ENCODE measurements around the gene NAIP.
"Not testable (repeated sequence)": the region's sequence is repeated elsewhere in the genome, so short reads cannot be mapped to it uniquely, and the experiment has no call there.

The NAIP gene, protein sequence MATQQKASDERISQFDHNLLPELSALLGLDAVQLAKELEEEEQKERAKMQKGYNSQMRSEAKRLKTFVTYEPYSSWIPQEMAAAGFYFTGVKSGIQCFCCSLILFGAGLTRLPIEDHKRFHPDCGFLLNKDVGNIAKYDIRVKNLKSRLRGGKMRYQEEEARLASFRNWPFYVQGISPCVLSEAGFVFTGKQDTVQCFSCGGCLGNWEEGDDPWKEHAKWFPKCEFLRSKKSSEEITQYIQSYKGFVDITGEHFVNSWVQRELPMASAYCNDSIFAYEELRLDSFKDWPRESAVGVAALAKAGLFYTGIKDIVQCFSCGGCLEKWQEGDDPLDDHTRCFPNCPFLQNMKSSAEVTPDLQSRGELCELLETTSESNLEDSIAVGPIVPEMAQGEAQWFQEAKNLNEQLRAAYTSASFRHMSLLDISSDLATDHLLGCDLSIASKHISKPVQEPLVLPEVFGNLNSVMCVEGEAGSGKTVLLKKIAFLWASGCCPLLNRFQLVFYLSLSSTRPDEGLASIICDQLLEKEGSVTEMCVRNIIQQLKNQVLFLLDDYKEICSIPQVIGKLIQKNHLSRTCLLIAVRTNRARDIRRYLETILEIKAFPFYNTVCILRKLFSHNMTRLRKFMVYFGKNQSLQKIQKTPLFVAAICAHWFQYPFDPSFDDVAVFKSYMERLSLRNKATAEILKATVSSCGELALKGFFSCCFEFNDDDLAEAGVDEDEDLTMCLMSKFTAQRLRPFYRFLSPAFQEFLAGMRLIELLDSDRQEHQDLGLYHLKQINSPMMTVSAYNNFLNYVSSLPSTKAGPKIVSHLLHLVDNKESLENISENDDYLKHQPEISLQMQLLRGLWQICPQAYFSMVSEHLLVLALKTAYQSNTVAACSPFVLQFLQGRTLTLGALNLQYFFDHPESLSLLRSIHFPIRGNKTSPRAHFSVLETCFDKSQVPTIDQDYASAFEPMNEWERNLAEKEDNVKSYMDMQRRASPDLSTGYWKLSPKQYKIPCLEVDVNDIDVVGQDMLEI (N-terminal part only)

DNA sequence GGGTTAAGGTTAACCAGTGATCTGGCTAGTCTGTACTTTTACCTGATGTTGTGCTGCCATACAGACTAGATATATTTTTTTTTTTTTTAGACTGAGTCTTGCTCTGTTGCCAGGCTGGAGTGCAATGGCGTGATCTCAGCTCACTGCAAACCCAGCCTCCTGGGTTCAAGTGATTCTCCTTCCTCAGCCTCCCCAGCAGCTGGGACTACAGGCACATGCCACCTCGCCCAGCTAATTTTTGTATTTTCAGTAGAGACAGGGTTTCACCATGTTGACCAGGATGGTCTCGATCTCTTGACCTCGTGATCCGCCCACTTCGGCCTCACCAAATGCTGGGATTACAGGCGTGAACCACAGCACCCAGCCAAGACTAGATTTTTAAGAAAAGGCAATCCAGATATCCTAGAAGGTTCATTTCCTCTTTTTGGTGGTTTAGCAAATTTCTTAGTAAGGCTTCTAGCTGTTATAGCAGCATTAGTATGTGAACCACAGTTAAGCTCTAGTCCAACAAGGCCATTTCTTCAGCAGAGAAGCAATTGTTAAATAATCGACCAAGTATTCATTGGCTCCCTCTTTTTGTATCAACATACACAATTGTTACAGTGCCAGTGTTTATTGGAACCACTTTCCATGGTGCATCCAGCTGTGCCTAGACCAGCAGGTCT, at the start of gene NAIP:
Gene NAIP, minus strand, starts transcription at position 51 of the 665 bp plus-strand sequence. CDS start 12,424 bp downstream, outside the sequence.
- not testable (repeated sequence) for DNase-seq

DNA sequence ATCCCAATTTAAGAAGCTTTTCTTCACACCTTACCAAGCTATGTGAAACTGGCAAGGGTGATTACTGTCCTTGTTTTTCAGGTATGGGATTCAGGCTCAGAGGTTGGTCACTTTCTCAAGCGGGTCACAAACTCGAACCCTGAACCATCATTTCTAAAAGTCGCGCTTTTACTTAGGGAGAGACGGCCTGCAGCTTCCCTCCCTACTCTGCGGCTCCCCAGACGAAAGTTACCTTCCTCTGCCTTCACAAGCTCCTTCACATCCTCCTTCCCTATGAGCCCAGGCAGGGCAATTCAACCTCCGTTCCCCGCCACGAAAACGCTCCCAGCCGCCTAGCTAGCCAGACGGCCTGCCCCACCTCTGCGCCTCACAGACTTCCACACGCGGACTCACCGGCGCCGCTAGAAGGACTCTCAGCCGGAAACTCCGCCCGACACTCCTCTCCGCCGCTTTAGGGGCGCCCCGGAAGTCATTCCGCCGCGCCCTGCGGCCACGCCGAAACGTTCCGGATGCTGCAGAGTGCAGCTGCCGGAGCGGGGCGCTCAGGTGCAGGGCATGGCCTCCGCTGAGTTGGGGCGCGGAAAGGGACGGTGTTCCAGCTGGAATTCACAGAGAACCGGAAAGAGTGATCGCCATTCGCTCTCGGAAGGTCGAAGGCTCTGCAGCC, 42.3 kb upstream of the NAIP start, which contains the start of gene GTF2H2:
Gene GTF2H2, minus strand, starts transcription at position 415 of the 667 bp plus-strand sequence. CDS start 4,913 bp downstream, outside the sequence.
- DNase-seq: not testable (repeated sequence)

DNA sequence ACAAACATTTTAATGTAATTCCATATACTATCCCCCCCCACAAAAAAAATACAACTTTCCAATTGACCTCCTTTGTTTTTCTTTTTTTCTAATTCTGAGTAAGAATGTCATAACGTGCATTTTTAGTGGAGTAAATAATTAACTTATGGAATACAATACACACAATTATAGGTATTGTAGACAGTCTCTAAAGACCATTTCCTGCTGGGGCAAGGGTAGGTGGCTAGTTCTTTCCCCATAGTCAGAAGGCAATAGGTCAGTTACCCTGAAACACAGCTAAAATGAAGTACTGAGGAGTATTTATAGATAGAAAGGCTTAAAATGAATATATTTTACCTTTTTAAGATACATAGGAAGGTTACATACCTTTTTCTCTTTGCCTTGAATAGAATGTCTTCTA, 36.2 kb upstream of the NAIP start:
- DNase-seq: not testable (repeated sequence)

DNA sequence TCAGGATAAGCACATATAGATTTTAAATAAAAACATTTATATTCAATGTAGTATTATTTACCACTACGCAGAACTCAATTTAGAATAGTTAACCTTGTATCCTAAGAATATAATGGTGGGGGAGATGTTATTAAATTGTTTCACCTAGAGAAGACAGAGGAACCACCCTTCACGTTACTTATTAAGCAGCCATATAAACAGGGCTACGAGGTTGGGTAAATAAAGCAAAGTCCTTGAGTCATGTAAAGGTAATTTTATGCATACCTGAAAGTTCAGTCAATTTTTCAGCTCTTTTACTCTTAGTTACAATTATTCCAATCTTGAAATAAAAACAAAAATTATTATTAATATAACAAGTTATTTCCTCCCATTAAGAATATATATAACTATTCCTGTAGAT, 34.3 kb upstream of the NAIP start:
- not testable (repeated sequence) for DNase-seq

DNA sequence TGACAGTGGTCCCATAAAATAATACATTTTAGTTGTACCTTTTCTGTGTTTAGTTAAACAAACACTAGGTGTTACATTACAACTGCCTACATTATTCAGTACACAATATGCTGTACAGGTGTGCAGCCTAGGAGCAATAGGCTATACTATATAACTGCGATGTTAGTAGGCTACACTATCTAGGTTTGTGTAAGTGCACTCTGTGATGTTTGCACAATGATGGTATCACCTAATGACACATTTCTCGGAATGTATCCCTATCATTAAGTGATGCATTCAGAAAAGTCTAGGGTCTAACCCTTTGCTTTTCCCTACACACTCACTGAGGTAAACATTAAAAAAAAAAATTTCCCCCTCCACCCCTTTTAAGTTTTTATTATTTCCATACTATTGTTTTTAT, 19.7 kb upstream of the NAIP start:
- DNase-seq: not testable (repeated sequence)

DNA sequence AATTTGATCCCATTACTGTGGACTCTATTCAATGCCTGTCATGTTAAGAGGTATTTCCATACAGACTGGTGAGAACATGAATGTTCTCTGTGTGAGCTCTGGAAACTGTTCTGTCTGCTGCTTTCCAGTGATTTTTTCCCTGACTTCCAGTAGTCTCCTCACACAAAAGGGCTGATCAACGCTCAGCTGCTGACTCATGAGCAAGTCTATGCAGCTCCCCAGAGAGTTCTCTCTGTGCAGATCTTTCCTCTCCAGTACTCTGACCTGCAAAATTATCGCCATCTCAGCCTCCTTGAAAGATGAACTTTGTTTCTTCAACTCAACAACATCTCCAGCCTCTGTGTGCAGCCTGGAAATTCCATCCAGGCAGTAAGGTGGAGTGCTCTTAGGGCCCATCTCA, 19.0 kb upstream of the NAIP start:
- DNase-seq: not testable (repeated sequence)

DNA sequence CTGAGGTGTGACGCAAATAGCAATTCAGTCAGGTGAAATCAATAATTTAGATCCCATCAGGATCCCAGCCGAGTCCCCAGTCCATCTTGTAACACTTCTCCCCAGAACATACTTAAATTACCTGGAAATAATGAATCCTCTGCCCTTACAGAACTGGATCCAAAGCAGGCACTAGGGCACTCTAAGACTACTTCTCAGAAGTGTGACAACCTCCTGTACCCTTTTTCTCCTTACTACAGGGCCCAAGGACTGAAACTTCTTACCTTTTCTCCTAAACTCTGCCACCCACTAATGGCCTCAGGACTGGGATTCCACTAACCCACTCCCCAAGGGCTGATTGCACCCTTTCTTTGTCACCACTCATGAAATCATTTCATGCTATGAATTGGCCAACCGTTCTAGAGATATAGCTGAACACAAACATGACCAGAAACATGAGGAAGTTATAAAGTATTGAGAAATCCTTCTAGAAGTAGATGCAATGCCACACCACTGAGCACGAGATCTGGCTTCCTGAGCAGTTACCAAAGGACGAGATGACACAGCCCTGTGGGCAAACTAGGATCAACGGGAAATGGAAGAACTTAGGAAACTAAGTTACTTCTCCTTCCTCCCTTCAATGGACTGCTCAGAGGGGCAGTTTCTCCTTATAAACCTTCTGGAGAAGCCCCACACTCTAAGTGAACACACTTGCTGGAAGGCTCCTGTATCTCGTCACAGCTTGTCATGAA, 6.1 kb upstream of the NAIP start:
- DNase-seq: not testable (repeated sequence)

DNA sequence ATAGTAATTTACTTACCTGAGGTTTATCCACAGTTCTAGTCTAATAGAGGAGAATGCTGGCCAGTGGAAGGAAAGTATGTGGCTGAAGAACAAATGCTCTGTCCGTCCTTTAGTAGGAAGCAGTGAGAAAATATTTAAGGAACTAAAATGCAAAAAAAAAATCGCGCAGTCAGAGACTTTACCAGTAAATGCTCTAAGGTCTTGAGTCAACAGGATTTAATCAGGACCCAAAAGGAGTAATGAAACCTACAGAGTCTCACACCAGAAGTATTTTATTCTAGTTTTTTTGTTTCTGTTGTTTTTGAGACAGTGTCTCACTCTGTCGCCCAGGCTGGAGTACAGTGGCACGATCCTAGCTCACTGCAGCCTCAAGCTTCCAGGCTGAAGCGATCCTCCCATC, 4.5 kb downstream of the NAIP start:
- DNase-seq: not testable (repeated sequence)

DNA sequence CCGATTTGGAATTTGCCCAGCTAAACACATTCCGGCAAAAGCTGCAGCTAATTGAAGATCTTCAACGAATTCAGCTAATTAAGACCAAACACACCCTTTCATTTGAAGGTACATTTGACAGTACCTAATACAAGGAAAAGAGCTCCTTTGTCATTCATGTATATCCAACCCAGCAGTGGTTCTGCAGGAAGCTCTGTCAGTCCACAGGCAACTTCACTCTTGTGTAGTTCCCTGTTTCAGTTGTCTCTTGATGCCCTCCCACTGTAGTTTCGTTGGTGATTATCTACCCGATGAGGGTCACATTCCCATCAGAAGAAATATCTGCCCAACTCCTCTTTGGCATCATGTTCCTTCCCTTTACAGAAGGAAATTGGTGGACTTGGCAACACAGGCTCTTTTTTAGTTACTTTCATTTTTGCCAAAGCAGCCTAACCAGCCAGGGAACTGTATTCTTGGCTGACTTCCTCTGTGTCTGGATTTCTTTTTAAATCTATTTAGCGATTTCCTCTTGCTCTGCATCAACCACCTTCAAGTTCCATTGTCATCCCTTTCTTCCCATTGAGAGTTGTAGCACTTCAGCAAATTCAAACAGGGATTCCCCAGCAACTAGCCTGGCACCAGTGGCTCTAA, 6.6 kb downstream of the NAIP start:
- DNase-seq: not testable (repeated sequence)

DNA sequence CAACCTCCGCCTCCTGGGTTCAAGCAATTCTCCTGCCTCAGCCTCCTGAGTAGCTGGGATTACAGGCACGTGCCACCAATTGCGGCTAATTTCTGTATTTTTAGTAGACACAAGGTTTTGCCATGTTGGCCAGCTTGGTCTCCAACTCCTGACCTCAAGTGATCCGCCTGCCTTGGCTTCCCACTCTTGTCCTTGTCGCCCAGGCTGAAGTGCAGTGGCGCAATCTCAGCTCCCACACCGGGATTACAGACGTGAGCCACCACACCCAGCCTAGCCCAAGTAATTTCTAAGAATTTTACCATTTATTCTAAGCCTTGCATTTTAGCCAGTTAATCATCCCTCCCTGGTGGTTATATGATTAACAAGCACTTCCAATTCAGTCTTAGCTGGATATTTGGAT, 11.0 kb downstream of the NAIP start:
- DNase-seq: no peak

DNA sequence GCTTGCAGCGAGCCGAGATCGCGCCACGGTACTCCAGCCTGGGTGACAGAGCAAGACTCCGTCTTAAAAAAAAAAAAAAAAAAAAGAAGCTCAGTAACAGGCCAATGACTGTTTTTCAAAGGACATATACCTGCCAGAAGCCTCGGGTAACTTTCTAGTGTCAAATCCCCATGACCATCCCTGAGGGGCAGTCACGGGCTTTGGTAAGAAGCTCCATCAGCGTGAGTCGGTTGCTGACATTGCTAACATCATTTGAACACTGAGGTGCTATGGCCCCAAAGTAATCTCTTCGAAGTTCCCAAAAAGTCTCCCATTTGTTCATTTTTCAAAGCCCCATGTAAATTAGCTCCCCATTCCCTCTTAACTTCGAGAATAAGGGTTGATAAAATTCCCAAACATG, 11.6 kb downstream of the NAIP start:
- DNase-seq: no peak

DNA sequence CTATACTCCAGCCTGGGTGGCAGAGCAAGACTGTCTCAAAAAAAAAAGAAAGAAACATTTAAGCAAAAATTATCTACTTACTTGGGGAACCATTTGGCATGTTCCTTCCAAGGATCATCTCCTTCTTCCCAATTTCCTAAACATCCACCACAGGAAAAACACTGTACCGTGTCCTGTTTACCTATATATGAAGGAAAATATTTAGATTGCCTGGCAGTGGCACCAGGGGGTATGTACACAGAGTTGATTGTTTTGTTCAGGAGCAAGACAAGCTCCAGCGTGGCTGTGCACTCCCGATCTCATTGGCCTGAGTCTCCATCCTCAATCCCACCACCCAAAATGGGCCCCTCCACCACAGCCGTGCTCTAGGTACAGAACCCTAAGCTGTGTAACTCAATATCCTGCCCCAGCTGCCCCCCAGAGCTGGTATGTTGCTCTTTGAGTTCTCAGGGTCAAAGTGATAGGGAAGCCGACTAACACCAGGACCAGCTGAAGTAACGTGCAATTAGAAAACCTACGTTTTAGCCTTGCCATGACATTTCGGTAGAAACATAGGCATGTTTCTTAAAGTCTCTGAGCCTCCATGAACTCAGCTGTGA, 13.8 kb downstream of the NAIP start:
- DNase-seq: no peak

DNA sequence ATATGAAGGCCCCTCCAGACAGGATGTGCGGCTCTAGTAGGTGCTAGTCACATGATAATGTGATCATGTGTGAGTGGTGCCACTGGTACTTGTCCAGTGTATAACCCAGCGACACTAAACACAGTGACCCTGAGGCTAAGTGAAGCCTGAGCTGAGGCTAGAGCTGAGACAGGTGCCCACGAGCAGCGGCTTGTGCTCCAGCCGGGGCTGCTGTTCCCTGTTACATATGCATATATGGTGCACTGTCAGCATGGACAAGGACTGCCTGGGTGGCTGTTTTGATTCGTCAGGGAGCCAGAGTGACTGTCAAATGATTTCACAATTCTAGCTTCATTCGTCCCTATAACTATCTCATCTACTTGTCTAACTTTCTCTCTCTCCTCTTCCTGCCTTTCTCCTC, 18.2 kb downstream of the NAIP start:
- not testable (repeated sequence) for DNase-seq

DNA sequence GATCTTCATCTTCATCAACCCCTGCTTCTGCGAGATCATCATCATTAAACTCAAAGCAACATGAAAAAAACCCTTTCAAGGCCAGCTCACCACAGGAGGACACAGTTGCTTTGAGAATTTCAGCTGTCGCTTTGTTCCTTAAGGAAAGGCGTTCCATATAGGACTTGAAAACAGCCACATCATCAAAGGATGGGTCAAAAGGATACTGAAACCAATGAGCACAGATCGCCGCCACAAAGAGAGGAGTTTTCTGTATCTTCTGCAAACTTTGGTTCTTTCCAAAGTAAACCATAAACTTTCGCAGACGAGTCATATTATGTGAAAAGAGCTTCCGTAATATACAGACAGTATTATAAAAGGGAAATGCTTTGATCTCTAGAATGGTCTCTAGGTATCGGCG, 40.3 kb downstream of the NAIP start:
- not testable (repeated sequence) for DNase-seq

DNA sequence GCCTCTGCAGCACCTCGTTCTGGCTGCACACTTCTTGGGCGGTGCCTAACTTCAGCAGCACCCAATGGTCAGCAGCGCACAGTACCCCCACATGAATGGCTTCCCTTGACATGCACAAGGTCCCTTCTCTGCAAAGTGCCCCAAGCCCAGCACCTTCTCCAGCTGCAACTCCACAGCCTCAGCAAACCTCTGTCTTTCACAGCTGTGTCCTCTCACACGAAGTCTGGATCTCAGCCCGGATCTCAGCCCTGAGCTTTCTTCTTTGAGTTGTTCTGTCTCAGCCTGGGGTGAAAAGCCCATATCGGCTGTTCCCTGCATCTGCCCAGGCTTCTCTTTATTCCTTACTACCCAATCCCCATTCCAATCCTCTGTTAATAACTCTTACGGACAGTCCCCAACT, 57.9 kb downstream of the NAIP start:
- not testable (repeated sequence) for DNase-seq

DNA sequence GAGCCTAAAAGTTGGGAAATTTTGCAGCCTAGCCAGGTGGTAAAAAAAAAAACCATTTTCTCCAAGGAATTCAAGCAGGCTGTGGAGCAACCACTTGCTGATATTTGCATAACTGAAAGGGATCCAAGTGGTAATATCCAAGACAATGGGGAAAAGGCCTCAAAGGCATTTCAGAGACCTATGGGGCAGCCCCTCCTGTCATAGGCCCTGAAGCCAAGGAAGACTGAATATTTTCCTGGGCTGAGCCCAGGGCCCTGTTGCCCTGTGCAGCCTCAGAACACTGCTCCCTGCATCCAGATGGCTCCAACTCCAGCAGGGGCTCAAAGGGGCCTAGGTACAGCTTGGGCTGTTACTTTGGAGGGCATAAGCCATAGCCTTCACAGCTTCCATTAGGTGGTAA, 60.6 kb downstream of the NAIP start:
- not testable (repeated sequence) for DNase-seq

DNA sequence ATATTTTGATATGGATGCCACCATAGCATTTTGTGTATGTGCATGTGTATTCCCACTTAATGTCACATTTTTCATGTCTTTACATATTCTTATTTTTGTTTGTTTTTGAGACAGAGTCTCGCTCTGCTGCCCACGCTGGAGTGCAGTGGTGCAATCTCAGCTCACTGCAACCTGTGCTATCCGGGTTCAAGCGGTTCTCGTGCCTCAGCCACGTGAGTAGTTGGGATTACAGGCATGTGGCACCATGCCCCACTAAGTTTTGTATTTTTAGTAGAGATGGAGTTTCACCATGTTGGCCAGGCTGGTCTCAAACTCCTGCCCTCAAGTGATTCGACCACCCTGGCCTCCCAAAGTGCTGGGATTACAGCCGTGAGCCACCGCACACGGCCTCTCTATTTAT, 72.1 kb downstream of the NAIP start:
- not testable (repeated sequence) for DNase-seq

DNA sequence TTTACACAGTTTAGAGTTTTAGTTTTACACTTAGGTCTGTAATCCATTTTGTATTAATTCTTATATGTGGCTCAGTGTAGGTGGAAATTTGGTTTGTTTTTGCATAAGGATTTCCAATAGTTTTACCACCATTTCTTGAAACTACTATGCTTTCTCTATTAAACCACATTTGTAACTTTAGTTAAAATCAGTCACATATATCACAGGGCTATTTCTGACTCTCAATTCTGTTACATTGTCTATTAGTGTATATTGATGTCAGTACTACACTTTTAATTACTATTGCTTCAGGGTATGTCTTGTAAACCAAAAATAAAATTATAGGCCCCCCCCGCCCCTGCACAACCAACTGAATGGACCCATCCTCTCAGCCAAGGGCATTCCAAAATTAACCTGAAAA, 92.6 kb downstream of the NAIP start:
- not testable (repeated sequence) for DNase-seq

DNA sequence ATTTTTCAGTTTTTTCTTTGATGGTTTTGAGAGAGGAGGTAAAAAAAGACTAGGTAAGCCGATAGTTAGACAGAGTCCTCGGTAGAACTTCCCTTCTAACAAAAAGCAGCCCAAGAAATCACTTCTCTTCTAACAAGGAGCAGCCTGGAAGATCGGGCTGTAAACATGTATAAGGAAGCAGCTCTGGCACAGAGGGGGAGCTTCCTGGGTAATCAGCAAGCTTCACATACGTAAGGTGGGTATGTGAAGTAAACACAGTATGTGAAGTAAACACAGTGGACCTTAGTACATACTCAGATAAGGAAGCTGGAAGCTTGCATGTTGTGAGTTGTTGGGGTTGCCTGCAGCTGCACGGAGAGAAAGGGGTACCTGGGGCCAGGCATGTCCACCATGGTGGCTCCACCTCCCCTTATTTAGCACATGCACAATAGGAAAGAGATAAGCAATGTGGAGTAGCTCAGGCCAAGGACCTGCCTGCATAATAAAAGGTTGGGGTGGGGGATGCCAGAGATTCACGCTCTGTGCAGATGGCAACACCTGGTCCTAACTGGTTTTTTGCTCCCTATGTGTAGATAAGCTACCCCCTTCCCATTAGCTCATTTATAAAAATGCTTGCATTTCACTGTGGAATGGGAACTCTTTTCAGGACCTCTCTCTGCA, 93.3 kb downstream of the NAIP start:
- DNase-seq: not testable (repeated sequence)

DNA sequence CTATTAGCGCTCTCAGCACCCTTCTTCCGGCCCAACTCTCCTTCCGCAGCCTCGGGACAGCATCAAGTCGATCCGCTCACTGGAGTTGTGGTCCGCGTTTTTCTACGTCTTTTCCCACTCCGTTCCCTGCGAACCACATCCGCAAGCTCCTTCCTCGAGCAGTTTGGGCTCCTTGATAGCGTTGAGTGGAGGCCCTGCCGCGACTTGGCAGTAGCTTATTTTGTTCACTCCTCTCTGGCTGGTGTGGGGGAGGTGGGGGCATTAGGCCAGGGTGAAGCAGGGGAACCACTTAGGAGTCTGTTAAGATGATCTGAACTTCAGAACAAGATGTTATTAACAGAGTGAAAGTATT, 100.0 kb downstream of the NAIP start:
- not testable (repeated sequence) for DNase-seq
